Right renal pelvis (tissue), 4 donors: Measurements from ENCODE around the gene RILPL1. TPM values are rescaled to one million over a fixed set of nuclear protein-coding genes. Genes with fewer than 3 reads are reported as not detected.
A peak's percentile ranks its signal among the peaks of the same experiment; 100 is the strongest.
"Not testable (repeated sequence)": the region's sequence is repeated elsewhere in the genome, so short reads cannot be mapped to it uniquely, and the experiment has no call there.

Experiments used
- DNase-seq, 4 donors: peaks; one replicate each; pipeline ENCODE4 v3.0.0-alpha.2; 2013; ENCODE audit warnings: low read depth in 4 of 4, low spot score in 3 of 4, missing footprints in 1 of 4
- polyA plus RNA-seq, 4 donors: library from polyadenylated mRNA; unstranded; fragments of 120-200 nt; gene quantifications; one replicate each; pipeline ENCODE4 v1.2.1, GENCODE V29; 2013; ENCODE audit not compliant: insufficient read length in 4 of 4

RILPL1 gene
- polyA plus RNA-seq, 4 donors: 16.1 to 18.4 (median 17.1) TPM

DNA sequence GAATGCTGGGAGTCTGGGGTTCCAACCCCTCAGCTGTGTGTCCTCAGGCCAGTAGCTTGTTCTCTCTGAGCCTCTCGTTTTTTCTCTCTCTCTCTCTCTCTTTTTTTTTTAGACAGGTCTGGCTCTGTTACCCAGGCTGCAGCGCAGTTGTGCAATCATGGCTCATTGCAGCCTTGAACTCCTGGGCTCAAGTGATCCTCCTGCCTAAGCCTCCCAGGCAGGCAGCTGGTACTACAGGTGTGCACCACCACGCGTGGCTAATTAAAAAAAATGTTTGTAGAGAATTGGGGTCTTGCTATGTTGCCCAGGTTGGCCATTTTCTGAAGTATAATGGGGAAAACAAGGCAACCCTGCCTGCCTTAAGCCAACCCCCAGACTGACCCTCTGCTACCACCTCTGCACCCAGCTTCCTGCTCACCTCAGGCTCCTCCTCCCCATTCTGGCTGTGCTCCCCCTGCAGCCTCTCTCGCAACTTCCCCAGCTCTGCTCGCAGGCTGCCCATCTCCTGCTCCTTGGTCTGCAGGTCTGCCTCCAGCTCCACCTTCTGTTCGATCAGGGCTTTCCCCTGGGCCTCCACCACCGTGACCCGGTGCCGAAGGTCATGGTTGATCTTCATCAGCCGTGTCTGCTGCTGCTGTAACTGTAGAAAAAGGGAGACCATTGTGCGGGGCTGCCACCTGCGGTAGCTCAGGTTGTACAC, 35.2 kb downstream of the RILPL1 start:
- no peak for DNase-seq

DNA sequence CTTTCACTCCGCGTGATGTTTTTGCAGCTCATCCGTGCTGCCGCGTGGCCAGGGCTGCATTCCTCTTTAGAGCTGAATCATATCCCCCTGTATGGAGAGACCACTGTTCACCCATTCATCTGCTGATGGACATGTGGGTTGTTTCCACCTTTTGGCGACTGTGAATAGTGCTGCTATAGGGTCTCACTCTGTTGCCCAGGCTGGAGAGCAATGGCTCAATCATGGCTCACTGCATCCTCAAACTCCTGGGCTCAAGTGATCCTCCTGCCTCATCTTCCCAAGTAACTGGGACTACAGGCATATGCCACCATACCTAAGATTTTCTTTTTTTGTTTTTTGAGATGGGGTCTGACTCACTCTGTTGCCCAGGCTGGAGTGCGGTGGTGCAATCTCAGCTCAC, 36.5 kb downstream of the RILPL1 start:
- DNase-seq: no peak

- no peak for DNase-seq
These were observed 39.2 kb downstream of the RILPL1 start for GRCh38 chr12:123494124-123494851.

DNA sequence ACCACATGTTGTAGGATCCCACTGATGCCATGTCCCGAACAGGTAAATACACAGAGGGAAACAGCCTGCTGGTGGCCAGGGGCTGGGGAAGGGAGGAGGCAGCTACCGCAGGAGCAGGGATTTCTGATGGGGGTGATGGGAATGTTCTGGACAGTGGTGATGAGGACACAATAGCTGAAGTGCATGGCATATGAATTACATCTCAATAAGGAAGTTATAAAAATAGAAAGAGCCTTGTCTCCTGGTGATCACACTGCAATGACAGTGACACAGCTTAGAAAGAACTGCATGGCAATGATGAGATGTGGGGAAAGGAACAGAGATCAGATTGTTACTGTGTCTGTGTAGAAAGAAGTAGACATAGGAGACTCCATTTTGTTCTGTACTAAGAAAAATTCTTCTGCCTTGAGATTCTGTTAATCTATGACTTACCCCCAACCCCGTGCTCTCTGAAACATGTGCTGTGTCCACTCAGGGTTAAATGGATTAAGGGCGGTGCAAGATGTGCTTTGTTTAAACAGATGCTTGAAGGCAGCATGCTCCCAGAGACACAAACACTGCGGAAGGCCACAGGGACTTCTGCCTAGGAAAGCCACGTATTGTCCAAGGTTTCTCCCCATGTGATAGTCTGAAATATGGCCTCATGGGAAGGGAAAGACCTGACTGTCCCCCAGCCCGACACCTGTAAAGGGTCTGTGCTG, 41.0 kb downstream of the RILPL1 start:
- DNase-seq: not testable (repeated sequence)

DNA sequence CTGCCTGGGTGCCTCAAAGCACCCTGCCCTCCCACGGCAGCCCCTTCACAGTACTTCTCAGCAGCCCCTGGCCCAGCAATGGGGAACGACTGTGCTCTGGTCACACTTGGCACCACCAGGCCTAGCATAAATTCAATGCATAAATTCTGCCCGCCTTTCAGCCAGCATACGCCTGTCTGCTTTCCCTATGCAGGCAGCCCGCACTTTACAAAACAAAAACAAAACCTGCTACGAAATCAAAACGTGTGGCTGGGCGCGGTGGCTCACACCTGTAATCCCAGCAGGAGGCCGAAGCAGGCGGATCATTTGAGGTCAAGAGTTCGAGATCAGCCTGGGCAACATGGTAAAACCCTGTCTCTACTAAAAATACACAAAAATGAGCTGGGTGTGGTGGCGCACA, 42.0 kb downstream of the RILPL1 start:
- no peak for DNase-seq

DNA sequence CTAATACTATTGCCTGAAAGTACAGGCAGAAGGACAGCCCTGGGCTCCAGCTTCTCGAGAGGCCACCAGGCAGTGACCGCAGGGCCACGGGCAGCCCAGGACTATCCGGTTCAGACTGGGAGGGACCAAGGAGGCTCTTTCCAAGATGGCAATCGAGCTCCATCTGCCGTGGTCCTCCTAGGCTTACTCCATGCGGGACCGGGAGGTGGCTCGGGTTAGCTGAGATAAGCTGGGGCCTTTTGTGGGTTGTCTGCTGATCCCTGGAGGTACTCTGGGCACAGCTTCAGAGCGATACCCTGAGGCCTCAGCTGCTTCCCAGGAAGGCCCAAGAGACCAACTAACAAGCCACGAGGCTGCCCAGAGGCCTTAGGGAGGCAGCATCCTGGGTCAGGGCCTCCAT, 42.5 kb downstream of the RILPL1 start:
- no peak for DNase-seq

DNA sequence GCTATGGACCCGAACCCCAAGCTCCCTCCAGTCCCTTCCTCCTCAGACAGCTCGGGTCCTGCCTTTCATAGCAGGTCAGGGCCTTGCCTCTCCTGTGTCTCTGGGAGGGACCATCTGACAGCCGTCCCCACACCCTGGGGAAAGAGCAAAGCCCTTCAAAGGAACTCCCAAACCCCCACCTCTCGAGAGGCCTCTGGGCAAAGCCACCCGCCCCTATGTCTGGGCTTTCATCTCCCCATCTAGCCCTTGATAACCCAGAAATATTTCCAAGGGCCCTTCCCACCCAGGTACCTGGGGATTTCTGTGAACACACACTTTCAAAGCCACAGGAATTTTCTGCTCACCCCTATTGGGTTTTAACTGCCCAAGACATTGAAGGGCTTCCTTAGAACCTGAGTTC, 43.4 kb downstream of the RILPL1 start:
- no peak for DNase-seq

GRCh38 chr12:123489580-123489979, 43.9 kb downstream of the RILPL1 start:
- no peak for DNase-seq

DNA sequence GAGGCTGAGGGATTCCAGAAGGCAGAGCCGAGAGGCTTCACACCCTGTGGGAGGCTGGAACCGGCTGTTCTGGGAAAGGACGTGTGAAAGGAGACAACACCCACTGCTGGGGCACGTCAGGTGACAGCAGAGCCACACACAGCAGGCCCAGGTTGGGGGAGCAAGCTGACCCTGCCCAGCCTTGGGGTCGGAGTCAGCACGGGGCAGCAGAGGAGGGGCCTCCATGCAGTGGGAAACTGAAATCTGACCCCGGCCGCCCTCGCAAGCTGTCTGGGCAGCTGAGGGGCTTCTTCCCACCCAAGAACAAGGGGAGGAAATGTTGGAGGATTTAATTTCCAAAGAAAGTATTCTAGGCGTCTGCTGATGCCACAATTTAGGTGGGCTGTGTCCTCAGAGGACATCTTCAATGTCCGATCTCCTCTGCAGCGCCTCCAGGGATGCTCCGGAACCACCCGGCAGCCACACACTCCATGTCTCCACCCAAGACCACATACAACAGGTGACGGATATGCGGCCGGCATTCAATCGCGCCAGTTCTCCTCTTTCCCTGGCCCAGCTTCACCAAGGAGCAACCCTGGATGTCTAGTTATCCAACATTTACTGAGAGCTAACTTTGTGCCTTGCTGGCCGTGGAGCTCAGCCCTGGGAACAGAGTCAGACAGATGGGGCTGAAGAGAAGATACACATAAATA, 44.8 kb downstream of the RILPL1 start:
- DNase-seq: peak in 2 of 4 donors; percentile 12 to 35

- no peak for DNase-seq
These were observed 46.1 kb downstream of the RILPL1 start for GRCh38 chr12:123487428-123487827.

DNA sequence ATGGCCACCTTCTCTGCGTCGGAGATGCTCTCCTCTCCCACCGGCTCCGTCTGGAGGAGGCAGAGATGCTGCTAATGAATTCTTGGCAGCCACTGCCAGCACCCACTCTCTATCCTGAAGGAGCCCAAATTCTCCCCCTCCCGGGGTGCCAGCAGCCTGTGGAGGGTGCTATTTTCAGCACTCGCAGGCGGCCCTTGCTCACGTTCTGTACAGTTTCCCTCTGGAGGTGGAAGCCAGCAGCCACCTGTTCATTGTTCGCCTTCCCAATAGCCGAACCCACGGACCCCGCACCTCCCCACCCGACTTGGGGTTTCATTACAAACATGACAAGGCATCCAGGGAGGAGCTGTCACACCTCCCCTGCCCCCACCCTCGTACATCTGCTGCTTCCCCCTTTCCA, 47.8 kb downstream of the RILPL1 start:
- no peak for DNase-seq

- no peak for DNase-seq
These were observed 49.8 kb downstream of the RILPL1 start for GRCh38 chr12:123483602-123484248.

DNA sequence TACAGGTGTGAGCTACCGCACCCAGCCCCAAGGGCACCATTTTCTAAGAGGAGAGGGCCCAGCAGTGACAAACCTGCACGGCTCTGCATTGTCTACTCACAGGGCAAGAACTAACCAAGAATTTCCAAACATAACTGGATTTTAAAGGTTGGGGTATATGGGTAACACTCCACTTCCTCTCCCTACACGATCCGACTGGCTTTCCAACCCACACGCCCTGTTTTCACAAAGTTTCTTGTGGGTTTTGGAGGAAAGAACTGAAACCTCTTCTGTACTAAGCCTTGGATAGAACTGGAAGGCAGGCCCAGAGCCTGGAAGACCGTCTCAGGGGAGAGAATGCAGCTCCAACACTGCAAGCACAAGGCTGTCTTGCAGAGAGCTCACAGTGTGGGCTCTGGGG, 50.6 kb downstream of the RILPL1 start:
- no peak for DNase-seq

DNA sequence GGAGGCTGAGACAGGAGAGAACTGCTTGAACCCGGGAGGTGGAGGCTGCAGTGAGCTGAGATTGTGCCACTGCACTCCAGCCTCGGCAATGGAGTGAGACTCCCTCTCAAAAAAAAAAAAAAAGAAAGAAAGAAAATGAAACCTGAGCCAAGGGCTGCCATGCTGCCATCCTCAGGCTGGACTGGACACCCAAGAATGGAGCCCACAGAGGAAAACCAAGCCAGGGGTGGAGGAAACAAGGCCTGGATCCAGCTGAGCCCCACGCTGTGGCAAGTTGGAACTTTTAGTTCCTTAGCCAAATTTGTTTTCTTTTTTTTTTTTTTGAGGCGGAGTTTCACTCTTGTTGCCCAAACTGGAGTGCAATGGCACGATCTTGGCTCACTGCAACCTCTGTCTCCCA, 52.3 kb downstream of the RILPL1 start:
- DNase-seq: not testable (repeated sequence)

DNA sequence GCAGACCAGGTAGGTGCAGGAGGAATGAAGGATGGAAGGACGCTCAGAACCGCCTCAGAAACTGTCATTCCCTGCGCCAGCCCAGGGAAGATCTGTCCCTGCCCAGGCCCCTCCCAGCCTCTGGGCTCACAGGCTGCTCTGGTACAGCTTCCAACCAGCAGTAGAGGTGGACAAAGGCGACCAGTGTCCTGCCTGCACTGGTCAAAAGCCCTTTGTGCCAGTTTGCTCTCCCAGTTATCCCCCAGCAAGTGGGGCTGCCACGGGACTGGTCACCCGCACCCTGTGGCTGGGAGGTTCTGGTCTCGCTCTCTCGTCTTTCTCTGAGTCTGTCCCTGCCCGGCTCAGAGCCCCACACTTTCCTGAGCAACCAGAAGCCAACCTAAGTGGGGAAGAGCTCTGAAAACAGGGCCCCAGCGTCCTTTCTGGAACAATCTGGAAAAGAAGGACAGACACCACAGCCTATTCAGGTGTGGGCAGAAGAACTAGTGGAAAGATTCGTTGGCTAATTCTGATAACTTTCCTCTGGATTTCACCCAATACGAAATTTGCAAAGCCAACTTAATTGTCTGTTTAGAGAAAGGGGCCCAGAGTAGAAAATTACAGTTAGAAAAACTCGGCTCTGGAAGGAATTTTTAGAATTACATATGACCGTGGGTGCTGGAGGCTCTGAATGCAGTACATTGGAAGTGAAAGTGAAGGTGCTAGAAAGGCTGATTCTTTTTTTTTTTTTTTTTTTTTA, 53.9 kb downstream of the RILPL1 start:
- DNase-seq: no peak

DNA sequence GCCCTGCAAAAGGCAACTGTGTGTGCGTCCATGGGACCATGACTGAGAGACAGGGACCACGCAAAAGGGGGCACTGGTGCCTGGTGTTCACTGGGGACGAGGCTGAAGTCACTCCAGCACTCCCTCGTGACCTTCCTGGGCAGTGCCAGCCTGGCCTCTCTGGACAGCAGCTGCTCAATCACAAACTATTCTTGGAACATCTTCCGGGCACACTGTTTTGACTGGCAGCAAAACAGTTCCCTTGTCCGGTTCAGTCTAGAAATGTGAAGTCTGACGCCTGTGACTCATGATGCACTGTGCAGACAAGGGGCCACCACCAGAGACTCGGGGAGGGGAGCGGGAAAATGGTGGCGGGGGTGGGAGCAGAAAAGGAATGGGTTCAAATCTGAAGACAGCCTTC, 54.8 kb downstream of the RILPL1 start:
- no peak for DNase-seq

GRCh38 chr12:123478069-123478468, 55.5 kb downstream of the RILPL1 start:
- DNase-seq: no peak

- peak in 1 of 4 donors; percentile 29 for DNase-seq
These were observed 58.2 kb downstream of the RILPL1 start for GRCh38 chr12:123475246-123475703.

- DNase-seq: peak in 1 of 4 donors; percentile 31
These were observed 58.9 kb downstream of the RILPL1 start for GRCh38 chr12:123474485-123475245.
